Panc1 (cell line): Measurements from ENCODE around the gene TBCD. TPM values are rescaled to one million over a fixed set of nuclear protein-coding genes. Genes with fewer than 3 reads are reported as not detected.

ENCODE experiments used
- ATAC-seq: fragments of 200-7000 bp; cut with Tn5 transposase; 2 replicates; pipeline ENCODE4 v1.9.1; 2020; ENCODE audit warnings: mild to moderate bottlenecking, moderate library complexity
- BruUV-seq: library from RNA; stranded (reverse); fragments of 400-500 nt; replicated peaks from 2 replicates; lab custom pipeline; 2021; lab: Mats Ljungman, UMichigan
- CTCF ChIA-PET: fragments of 300-600 bp; sonication (Branson Sonifier 250); formaldehyde crosslinking; loops from one replicate; lab custom pipeline; 2022; ENCODE audit warnings: antibody characterized with exemption; lab: Charles Lee
- POLR2A ChIA-PET: fragments of 300-600 bp; sonication (Branson Sonifier 250); formaldehyde crosslinking; loops from one replicate; lab custom pipeline; 2022; ENCODE audit warnings: antibody characterized with exemption; lab: Charles Lee
- DNase-seq: peaks from one replicate; pipeline ENCODE4 v3.0.0-alpha.2; 2010; ENCODE audit warnings: low read depth, low spot score
- H3K27ac ChIP-seq: 2 replicates; pipeline ENCODE4 v1.5.1; 2011; ENCODE audit warnings: mild to moderate bottlenecking, low read length, inconsistent platforms
- H3K27me3 ChIP-seq: fragments of 200-500 bp; sonication (Bioruptor generic); 2 replicates; pipeline ENCODE4 v1.6.0; 2014; ENCODE audit warnings: low read length, inconsistent platforms; ENCODE audit not compliant: control insufficient read depth, insufficient read depth
- H3K36me3 ChIP-seq: fragments of 200-500 bp; sonication (Bioruptor generic); 2 replicates; pipeline ENCODE4 v1.5.1; 2014; ENCODE audit warnings: inconsistent platforms, mild to moderate bottlenecking, low read length, moderate library complexity; ENCODE audit not compliant: control insufficient read depth, insufficient read depth
- H3K4me1 ChIP-seq: 2 replicates; pipeline ENCODE4 v1.5.1; 2011; ENCODE audit warnings: inconsistent platforms, mild to moderate bottlenecking, low read length, moderate library complexity; ENCODE audit not compliant: control insufficient read depth, insufficient read depth
- H3K4me3 ChIP-seq, 2 experiments: 2 replicates each; pipeline ENCODE4 v1.5.1; 2011 to 2012; ENCODE audit warnings: low read depth in 2 of 2, low read length in 2 of 2, mild to moderate bottlenecking in 2 of 2, inconsistent platforms in 1 of 2, moderate library complexity in 1 of 2
- H3K9me3 ChIP-seq: fragments of 200-500 bp; sonication (Bioruptor generic); 2 replicates; pipeline ENCODE4 v1.5.1; 2014; ENCODE audit warnings: low read depth, mild to moderate bottlenecking, inconsistent platforms, low read length, moderate library complexity; ENCODE audit not compliant: control insufficient read depth, insufficient read depth
- CTCF ChIP-seq: fragments of 450-650 bp; IDR thresholded peaks from 2 replicates; pipeline ENCODE4 v1.5.1; 2017; ENCODE audit warnings: mild to moderate bottlenecking
- POLR2AphosphoS5 ChIP-seq: IDR thresholded peaks from 2 replicates; pipeline ENCODE4 v1.6.1; 2012; ENCODE audit warnings: mild to moderate bottlenecking, low read depth, low read length, moderate library complexity
- SIN3A ChIP-seq: IDR thresholded peaks from 2 replicates; pipeline ENCODE4 v1.6.1; 2012; ENCODE audit warnings: low read depth, mild to moderate bottlenecking, low read length, moderate library complexity, borderline replicate concordance; ENCODE audit not compliant: insufficient read depth
- TCF7L2 ChIP-seq: IDR thresholded peaks from 2 replicates; pipeline ENCODE4 v1.6.1; 2011; ENCODE audit warnings: mild to moderate bottlenecking, low read depth, low read length, inconsistent platforms
- in situ Hi-C: cut with HindIII; loops from 2 replicates; pipeline ENCODE4 v1.10.0; 2016; ENCODE audit warnings: low sequenced_read_pairs, low pct_unique_long_range_greater_than_20kb
- intact Hi-C: fragments of 100-400 bp; cut with micrococcal nuclease; formaldehyde crosslinking; loops from one replicate; pipeline ENCODE4 v1.10.0; 2022; ENCODE audit not compliant: unreplicated experiment
- total RNA-seq: library from RNA; stranded (reverse); gene quantifications from one replicate; pipeline ENCODE4 v1.2.1, GENCODE V29; 2021; ENCODE audit not compliant: unreplicated experiment
- TF ChIP-seq, protein P1 (sequence below), 2 experiments: IDR thresholded peaks; 2 replicates each; pipeline ENCODE4 v1.6.1; 2011 to 2012; ENCODE audit warnings: low read depth in 2 of 2, control low read depth in 1 of 2, low read length in 1 of 2, mild to moderate bottlenecking in 1 of 2, moderate library complexity in 1 of 2; ENCODE audit not compliant: insufficient read depth in 1 of 2

The TBCD gene
- total RNA-seq, 1 experiment from 2014 or later: 186 TPM

- Histone ChIP-seq H3K4me1 (no peaks in the 10 kb centered on the region), H3K27ac (no peak overlapping the region), H3K9me3 (peaks cover 11% of the 10 kb centered on the region; the same call in 1 of the 2 replicates), H3K36me3 (peaks cover 2% of the 10 kb centered on the region; the same call in 1 of the 2 replicates), H3K4me3 (no peak overlapping the region), H3K27me3 (no peaks in the 10 kb centered on the region)
- in situ Hi-C loops: no loop called here
- POLR2A ChIA-PET: no interaction called here
- CTCF ChIA-PET: no interaction called here
- no peak for ATAC-seq
- no peak for DNase-seq
- TF ChIP-seq, protein P1, sequence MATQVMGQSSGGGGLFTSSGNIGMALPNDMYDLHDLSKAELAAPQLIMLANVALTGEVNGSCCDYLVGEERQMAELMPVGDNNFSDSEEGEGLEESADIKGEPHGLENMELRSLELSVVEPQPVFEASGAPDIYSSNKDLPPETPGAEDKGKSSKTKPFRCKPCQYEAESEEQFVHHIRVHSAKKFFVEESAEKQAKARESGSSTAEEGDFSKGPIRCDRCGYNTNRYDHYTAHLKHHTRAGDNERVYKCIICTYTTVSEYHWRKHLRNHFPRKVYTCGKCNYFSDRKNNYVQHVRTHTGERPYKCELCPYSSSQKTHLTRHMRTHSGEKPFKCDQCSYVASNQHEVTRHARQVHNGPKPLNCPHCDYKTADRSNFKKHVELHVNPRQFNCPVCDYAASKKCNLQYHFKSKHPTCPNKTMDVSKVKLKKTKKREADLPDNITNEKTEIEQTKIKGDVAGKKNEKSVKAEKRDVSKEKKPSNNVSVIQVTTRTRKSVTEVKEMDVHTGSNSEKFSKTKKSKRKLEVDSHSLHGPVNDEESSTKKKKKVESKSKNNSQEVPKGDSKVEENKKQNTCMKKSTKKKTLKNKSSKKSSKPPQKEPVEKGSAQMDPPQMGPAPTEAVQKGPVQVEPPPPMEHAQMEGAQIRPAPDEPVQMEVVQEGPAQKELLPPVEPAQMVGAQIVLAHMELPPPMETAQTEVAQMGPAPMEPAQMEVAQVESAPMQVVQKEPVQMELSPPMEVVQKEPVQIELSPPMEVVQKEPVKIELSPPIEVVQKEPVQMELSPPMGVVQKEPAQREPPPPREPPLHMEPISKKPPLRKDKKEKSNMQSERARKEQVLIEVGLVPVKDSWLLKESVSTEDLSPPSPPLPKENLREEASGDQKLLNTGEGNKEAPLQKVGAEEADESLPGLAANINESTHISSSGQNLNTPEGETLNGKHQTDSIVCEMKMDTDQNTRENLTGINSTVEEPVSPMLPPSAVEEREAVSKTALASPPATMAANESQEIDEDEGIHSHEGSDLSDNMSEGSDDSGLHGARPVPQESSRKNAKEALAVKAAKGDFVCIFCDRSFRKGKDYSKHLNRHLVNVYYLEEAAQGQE (IDR thresholded peaks at IDR 0.05; ENCODE audit: insufficient read depth in 1 of 2, low read depth in 2 of 2, low read length in 1 of 2): no peak
- no peak for TF ChIP-seq SIN3A
- no peak for TF ChIP-seq CTCF
- TF ChIP-seq TCF7L2: no peak
- TF ChIP-seq POLR2AphosphoS5: no peak
- intact Hi-C loops: no loop called here
- no TSS peak for BruUV-seq
Observed at GRCh38 chr17:82817947-82818346, 66.1 kb downstream of the TBCD start.

DNA sequence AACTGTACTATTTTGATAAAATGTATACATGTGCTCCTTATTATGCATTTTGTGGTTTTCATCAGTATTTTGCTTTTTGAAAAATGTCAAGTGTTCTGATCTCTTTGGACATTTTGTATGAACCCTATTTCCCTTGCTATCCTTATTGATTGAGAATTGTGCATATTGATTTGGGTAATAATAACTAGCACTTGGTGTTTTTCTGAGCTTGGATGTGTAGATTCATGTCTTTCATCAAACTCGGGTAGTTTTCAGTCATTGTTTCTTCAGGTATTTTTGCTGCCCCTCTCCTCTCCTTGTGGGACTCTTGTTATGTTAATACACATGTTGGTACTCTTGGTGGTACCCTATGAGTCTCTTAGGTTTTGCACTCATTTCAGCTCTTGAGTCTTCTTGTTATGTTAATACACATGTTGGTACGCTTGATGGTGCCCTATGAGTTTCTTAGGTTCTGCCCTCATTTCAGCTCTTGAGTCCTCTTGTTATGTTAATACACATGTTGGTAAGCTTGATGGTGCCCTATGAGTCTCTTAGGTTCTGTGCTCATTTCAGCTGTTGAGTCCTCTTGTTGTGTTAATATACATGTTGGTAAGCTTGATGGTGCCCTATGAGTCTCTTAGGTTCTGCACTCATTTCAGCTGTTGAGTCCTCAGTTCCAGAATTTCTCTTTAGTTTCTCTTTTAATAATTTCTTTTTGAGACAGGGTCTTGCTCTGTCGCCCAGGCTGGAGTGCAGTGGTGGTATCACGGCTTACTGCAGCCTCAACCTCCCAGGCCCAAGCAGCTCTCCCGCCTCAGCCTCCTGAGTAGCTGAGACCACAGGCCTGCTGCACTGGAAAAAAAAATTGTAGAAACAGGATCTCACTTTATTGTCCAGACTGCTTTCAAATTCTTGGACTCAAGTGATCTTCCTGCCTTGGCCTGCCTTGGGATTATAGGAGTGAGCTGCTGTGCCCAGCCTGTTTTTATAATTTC is 68.7 kb downstream of the TBCD start:
- Histone ChIP-seq H3K4me3 (no peak overlapping the region), H3K9me3 (peaks cover 11% of the 10 kb centered on the region; the same call in 1 of the 2 replicates), H3K27me3 (no peaks in the 10 kb centered on the region), H3K36me3 (peaks cover 2% of the 10 kb centered on the region; the same call in 1 of the 2 replicates), H3K27ac (no peak overlapping the region), H3K4me1 (no peaks in the 10 kb centered on the region)
- intact Hi-C loops (no loop called here), in situ Hi-C loops (no loop called here)
- ChIA-PET POLR2A (no interaction called here), CTCF (no interaction called here)
- no peak for DNase-seq
- BruUV-seq: no TSS peak
- TF ChIP-seq POLR2AphosphoS5: no peak
- no peak for TF ChIP-seq CTCF
- TF ChIP-seq SIN3A: no peak
- TF ChIP-seq, protein P1 (IDR thresholded peaks at IDR 0.05; ENCODE audit: insufficient read depth in 1 of 2, low read depth in 2 of 2, low read length in 1 of 2): no peak
- no peak for TF ChIP-seq TCF7L2
- ATAC-seq: no peak
